Astrocyte (in vitro differentiated cells and primary cell): ENCODE results near the gene USP35.

ENCODE experiments used
- CTCF ChIP-seq: IDR thresholded peaks from 2 replicates; pipeline ENCODE4 v1.5.1; 2011; ENCODE audit warnings: low read depth, mild to moderate bottlenecking, inconsistent platforms, low read length, moderate library complexity; ENCODE audit not compliant: insufficient read depth
- EZH2 ChIP-seq: IDR thresholded peaks from 2 replicates; pipeline ENCODE4 v1.6.1; 2012; ENCODE audit warnings: mild to moderate bottlenecking, low read length, inconsistent platforms; ENCODE audit not compliant: insufficient read depth

DNA sequence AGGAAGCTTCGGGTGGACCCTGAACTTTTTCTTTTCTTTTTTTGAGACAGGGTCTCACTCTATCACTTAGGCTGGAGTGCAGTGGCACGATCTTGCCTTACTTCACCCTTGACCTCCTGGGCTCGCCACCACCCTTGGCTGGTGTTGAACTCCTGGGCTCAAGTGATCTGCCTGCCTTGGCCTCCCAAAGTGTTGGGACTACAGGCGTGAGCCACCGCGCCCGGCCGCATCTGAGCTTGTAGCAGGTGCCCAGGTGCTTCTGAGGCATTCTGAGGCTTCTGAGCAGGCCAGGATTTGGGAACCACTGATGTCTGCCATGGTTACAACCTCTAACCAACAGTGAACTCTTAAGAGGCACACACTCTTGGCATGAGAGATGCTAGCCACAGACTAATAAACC is 5.1 kb downstream of the USP35 start:
- TF ChIP-seq CTCF (no peak), EZH2 (no peak)
